Brain microvascular endothelial cell (primary cell): ENCODE measurements around the gene CDC123.
"Not testable (repeated sequence)": the region's sequence is repeated elsewhere in the genome, so short reads cannot be mapped to it uniquely, and the experiment has no call there.

Experiments
- DNase-seq: peaks from one replicate; pipeline ENCODE4 v3.0.0-alpha.2; 2020
- H3K27ac ChIP-seq: fragments of 250-450 bp; sonication (Bioruptor Pico); 2 replicates; pipeline ENCODE4 v1.5.1; 2020; ENCODE audit warnings: mild to moderate bottlenecking, moderate library complexity
- H3K27me3 ChIP-seq: fragments of 250-450 bp; sonication (Bioruptor Pico); replicated peaks from 2 replicates; pipeline ENCODE4 v1.5.1; 2020; ENCODE audit warnings: mild to moderate bottlenecking
- H3K36me3 ChIP-seq: fragments of 250-450 bp; sonication (Bioruptor Pico); replicated peaks from 2 replicates; pipeline ENCODE4 v1.5.1; 2020; ENCODE audit warnings: mild to moderate bottlenecking
- H3K4me3 ChIP-seq: 2 replicates; pipeline ENCODE4 v1.5.1; 2011; ENCODE audit warnings: low read depth, mild to moderate bottlenecking, control low read depth, low read length, moderate library complexity
- in situ Hi-C: cut with HindIII; loops from 2 replicates; pipeline ENCODE4 v1.10.0; 2017; ENCODE audit warnings: low sequenced_read_pairs, low pct_ligation_motif_present
- TF ChIP-seq, protein P1 (sequence below): IDR thresholded peaks from 2 replicates; pipeline ENCODE4 v1.5.1; 2011; ENCODE audit warnings: low read depth, mild to moderate bottlenecking, moderate library complexity, low read length, control low read depth, inconsistent platforms; ENCODE audit errors: missing control alignments

Gene CDC123

DNA sequence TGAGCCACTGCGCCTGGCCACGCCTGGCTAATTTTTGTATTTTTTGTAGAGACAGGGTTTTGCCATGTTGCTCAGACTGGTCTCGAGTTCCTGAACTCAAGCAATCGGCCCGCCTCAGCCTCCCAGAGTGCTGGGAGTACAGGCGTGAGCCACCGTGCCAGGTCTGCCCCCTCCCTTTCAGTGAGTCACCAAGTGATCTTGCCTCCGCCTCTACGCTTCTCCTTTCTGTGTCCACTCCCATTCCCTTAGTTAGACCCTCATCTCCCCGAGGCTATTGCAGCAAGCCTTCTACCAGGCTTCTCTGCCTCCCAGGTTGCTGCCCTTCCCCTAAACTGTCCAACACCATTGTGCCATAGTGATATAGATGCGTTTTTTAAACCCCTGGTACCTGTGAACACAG, 32.9 kb downstream of the CDC123 start:
- in situ Hi-C loops, result no loop called here
- H3K36me3 ChIP-seq, result peaks cover 47% of the 10 kb centered on the region

DNA sequence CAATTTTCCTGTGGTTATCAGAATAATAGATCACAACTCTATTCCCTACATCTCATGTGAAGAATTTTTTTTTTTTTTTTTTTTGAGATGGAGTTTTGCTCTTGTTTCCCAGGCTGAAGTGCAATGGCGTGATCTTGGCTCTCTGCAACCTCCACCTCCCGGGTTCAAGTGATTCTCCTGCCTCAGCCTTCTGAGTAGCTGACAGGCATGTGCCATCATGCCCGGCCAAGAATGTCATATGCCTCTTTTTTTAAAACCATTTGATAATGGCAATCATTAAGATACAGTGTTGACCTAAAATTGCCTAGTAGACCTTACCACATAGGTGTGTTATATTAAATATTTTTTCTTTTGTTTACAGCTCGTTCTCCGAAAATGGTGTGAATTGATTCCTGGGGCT, 38.7 kb downstream of the CDC123 start:
- peak overlapping the region; percentile 49 for H3K27ac ChIP-seq
- in situ Hi-C loops, result not testable (repeated sequence)
- H3K36me3 ChIP-seq, result peaks cover 45% of the 10 kb centered on the region

More for the DNA sequence above, 32.9 kb downstream of the CDC123 start:
- TF ChIP-seq, protein P1, sequence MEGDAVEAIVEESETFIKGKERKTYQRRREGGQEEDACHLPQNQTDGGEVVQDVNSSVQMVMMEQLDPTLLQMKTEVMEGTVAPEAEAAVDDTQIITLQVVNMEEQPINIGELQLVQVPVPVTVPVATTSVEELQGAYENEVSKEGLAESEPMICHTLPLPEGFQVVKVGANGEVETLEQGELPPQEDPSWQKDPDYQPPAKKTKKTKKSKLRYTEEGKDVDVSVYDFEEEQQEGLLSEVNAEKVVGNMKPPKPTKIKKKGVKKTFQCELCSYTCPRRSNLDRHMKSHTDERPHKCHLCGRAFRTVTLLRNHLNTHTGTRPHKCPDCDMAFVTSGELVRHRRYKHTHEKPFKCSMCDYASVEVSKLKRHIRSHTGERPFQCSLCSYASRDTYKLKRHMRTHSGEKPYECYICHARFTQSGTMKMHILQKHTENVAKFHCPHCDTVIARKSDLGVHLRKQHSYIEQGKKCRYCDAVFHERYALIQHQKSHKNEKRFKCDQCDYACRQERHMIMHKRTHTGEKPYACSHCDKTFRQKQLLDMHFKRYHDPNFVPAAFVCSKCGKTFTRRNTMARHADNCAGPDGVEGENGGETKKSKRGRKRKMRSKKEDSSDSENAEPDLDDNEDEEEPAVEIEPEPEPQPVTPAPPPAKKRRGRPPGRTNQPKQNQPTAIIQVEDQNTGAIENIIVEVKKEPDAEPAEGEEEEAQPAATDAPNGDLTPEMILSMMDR, result no peak
- H3K4me3 ChIP-seq, result no peak overlapping the region
- DNase-seq, result no peak
- no peaks in the 10 kb centered on the region for H3K27me3 ChIP-seq
- no peak overlapping the region for H3K27ac ChIP-seq

DNA sequence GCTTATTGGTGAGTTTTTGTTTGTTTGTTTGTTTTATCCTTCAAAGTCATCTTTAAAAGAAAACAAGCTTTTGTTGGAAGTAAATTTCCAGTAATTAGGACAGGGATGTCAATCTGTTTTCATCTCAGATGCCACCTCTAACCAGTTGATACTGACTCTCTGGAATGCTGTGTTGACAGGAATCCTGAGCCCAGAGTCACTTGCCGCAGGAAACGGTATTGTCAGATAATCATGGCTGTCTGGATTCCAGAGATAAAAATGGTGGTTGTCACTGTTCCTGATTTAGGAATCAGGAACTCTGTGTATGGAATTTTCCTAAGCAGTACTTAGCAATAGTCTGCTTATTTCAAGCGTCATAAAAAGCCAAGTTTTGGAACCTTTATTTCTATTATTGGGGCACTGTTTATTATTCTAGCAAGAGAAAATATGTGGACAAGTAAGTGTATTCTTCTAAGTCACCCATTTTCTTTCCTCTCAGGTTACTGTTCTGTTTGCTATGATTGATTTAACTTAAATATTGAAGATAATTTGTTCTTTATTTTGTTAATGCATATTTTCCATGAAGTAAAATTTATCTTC, 39.2 kb downstream of the CDC123 start:
- peaks cover 45% of the 10 kb centered on the region for H3K36me3 ChIP-seq
- peak; percentile 44 for DNase-seq
- no peak overlapping the region for H3K4me3 ChIP-seq
- in situ Hi-C loops, result no loop called here
- TF ChIP-seq, protein P1, result no peak
- H3K27me3 ChIP-seq, result no peaks in the 10 kb centered on the region
- H3K27ac ChIP-seq, result peak overlapping the region; percentile 49

More for the DNA sequence above, 38.7 kb downstream of the CDC123 start:
- H3K27me3 ChIP-seq, H3K4me3 ChIP-seq, DNase-seq: not testable (repeated sequence)

DNA sequence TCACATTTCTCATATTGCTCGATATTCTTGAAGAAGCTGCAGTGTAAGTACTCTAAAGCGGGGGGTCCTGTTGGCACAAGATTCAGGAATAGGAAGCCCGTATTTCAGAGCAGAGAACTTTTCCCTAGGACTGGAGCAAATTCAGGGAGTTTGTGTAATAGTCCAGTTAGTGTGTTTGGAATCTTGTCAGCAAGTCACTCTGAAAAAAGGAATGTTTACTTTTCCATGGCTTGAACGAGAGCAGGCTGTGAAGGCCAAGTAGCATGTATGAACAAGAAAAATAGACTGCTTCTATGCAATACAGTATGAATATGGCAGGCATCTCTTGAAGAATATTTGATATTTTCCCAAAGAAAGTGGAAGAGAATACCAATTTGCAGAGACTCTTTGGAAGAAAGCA, 39.8 kb downstream of the CDC123 start:
- in situ Hi-C loops, result no loop called here
- H3K27me3 ChIP-seq, result no peaks in the 10 kb centered on the region
- H3K4me3 ChIP-seq, result no peak overlapping the region
- H3K27ac ChIP-seq, result no peak overlapping the region
- H3K36me3 ChIP-seq, result peaks cover 42% of the 10 kb centered on the region
- TF ChIP-seq, protein P1, result no peak
- DNase-seq, result no peak

DNA sequence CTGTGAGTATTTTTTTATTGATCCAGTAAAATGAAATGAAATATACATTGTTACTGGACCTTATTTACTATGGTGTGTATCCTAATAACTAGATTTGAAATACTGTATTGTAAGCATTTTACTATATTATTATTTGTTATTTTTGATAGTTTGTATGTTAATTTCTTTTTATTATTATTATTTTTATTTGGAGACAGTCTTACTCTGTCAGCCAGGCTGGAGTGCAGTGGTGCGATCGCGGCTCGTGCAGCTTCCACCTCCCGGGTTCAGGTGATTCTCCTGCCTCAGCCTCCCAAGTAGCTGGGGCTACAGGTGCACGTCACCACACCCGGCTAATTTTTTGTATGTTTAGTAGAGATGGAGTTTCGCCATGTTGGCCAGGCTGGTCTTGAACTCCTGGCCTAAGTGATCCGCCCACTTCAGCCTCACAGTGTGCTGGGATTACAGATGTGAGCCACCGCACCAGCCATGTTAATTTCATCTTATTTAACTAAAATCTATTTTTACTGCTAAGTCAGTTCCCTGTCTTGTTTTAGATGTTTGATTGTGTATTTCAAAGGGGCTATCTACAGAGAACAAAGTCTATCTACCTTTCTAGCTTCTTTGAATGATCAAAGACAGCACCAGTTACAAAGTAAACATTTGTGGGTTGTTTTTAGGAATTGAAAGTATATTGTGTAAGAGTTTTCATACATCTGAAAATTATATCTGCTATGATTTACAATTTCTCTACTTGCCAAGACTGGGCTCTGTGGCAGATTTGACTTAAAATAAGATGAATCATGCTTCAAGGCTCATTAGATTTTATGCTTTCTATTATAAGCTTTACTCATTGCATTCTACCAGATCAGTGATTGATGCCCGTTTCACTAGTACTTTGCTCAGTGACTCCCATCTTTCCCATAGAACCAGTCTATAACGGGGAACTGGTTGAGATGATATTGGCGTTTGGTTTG, 41.6 kb downstream of the CDC123 start:
- Histone ChIP-seq H3K36me3 (peaks cover 30% of the 10 kb centered on the region), H3K27ac (no peak overlapping the region), H3K4me3 (no peak overlapping the region), H3K27me3 (no peaks in the 10 kb centered on the region)
- no peak for DNase-seq
- TF ChIP-seq, protein P1, result no peak
- in situ Hi-C loops, result no loop called here

DNA sequence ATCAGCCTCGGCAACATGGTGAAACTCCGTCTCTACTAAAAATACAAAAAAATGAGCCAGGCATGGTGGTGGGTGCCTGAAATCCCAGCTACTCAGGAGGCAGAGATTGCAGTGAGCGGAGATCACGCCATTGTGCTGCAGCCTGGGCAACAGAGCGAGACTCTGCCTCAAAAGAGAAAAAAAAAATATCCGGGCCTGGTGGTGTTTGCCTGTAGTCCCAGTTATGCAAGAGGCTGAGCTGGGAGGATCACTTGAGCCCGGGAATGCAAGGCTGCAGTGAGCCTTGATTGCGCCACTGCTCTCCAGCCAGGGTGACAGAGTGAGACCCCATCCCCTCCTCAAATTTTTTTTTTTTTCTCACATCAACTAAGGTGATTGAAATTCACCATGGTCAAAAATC, 42.8 kb downstream of the CDC123 start:
- in situ Hi-C loops, result no loop called here
- no peak overlapping the region for H3K27ac ChIP-seq
- TF ChIP-seq, protein P1, result no peak
- DNase-seq, result no peak
- no peaks in the 10 kb centered on the region for H3K27me3 ChIP-seq
- H3K36me3 ChIP-seq, result peaks cover 24% of the 10 kb centered on the region
- H3K4me3 ChIP-seq, result no peak overlapping the region
